Measurements from ENCODE around the gene CPVL.

CPVL gene

DNA sequence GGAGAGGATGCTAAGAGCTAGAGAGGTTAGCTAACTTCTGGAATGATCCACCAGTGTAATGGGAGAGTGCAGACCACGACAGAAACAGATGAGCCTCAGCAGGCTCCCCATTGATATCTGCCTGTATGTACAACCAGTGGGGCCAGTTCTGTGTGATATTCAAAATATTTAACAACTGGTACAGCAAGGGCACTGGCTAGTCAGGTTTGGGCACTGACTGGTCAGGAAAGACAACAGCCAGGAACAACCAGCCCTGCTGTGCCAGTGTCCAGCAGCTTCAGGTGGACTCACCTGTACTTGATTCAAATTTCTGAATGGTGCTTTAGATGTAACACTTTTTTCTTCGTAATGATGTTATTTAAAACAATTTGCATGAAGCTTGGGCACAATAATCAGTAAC, 182.3 kb downstream of the CPVL start:
- no peak for DNase-seq

DNA sequence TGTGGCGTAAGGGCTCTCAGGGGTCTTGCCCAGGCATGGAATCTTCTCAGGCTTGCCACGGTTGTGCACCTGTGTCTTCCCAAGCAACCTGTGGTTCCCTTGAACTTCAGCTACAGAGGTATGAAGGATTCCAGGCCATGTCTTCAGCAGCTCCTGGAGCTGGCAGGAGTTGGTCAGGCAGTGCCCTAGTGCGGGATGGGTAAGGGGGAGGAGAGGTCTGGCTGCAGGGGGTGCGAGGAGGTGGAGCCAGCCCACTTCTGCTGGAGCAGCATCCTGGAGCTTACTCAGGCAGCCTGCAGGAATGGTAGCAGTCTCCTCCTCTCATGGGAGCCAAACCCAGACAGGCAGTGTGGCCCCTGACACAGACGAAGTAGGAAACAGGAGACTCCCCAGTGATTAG, 184.4 kb downstream of the CPVL start:
- no peak for DNase-seq

DNA sequence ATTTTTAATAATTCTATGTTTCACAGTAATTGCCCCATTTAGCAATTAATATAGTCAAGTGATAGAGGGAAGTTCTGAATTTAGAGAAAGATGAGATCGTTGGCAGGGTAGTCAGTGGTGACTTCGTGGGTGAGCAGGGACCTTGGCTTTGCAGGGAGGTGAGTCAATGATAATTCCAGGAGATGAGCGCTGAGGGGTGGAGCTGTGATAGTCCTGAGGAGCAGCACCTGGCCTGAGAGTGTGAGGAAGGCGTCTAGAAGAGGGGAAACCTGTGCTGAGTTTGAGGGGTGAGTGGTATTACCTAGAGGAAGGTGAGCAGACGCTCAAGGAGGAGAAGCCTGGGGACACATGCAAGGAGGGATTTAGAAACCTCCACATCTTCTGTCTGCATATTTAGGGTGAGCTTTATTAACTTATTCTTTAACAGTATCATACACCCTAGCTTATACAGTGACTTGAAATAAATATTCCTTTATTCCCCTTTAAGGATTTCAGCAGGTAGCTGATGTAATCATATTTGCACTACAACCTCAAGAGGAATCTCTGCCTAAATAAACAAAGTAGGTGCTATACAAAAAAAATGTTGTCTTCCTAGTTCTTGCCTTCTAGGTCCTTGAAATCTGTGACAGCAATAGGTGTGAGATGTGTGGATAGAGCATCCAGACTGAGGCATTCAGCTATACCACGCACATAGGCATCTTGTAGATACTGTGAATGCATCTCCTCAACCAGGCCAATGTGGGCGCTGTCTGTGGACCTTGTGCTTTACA, 186.1 kb downstream of the CPVL start:
- no peak for DNase-seq

DNA sequence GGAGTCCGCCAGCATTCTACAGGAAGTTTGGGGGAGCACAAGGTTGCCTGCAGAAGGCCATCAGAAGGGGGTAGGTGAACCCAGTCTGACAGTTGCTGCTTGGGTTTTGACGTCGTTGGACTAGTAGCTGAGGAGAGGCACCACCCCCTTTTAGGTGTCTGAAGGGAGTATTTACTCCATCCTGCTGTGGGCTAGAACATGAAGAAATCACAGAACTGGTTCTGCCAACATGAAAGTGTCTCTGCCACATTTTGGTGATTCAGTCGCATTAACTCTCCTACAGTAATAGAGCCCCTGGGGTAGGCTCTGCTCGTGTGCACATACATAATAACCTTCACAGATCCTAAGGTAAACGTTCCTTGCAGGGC, 187.4 kb downstream of the CPVL start:
- DNase-seq, result no peak

DNA sequence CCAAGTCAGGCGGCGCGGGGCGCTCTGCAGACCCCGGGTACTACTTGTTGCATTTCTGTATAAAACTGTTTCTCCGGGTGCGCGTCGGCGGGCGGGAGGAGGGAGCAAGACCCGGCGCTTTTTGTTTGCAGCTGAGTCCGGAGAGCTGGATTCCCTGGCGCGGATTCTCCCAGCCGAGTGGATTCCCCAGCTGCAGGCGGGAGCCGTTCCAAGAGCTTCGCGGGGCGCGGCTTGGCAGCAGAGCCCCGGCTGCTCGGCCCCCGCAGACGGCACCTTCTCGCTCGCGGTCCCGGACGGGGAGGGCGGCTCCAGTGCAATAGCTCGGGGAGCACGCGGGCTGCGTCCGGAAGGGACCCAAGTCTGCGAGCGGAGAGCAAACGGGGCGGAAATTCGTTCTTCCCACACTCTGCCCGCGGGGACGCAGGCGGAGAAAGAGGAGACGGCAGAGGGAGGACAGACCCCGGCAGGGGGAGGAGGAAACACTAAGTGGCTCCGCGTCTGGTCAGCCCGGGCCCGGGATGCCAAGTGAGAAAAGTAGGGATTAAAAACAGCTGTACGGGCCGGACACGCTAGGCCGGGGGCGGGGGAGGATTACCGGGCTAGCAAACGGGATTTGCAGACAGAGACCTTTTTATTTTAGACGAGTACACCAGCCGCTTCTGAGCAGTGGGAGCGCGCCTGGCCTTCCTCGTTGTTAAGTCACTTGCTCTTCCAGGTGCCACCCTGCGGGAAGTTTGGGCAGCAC, 187.9 kb downstream of the CPVL start, which contains the start of gene TRIL:
TRIL (minus strand) TSS at position 96 of the 745 bp plus-strand sequence. CDS start 284 bp downstream, outside the sequence.
- DNase-seq, result peak in 1 of 2 donors; percentile 20

DNA sequence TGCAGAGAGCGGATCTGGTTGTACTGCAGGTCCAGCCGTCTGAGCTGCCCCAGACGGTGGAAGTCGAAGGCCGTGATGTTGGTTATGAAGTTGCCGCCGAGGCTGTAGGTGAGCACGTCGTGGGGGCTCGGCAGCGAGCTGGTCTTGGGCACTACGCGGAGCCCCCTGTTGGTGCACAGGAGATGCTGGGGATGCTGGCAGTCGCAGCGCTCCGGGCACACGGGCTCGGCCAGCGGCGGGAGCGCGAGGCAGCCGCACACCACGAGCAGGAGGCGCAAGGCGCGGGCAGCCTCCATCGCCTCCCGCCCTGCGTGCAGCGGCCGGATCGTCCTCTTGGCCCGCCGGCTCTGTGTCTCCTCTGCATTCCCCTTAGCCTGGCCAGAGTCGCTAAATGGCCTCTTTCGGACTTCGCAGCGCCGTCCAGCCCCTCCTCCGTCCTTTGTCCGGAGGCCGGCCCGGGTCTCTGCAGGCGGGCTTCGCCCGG, 188.5 kb downstream of the CPVL start:
- no peak for DNase-seq

DNA sequence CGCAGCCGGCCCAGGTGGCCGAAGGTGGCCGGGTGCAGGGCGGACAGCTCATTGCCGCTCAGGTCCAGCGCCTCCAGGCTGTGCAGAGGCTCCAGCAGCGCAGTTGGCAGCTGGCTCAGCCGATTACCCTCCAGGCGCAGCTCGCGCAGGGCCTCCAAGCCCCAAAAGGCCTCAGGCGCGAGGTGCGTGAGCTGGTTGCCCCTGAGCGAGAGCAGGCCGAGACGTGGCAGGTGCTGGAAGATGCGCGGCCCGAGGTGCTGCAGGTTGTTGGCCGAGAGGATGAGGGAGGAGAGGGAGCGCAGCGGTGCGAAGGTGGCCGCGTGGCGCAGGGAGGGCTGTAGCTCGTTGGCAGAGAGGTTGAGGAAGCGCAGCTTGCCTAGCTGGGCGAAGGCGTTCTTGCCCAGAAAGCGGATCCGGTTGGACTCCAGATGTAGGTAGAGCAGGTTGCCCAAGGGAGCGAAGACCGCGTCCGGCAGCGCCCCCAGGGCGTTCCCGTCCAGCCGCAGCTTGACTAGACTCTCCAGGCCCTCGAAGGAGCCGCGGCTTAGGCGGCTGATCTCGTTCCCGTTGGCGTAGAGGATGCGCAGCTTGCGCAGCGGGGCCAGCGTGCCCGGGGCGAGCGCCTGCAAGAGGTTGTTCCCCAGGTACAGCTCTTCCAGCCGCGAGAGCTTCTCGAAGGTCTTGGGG, 189.1 kb downstream of the CPVL start:
- DNase-seq, result peak; percentile 18 to 38

DNA sequence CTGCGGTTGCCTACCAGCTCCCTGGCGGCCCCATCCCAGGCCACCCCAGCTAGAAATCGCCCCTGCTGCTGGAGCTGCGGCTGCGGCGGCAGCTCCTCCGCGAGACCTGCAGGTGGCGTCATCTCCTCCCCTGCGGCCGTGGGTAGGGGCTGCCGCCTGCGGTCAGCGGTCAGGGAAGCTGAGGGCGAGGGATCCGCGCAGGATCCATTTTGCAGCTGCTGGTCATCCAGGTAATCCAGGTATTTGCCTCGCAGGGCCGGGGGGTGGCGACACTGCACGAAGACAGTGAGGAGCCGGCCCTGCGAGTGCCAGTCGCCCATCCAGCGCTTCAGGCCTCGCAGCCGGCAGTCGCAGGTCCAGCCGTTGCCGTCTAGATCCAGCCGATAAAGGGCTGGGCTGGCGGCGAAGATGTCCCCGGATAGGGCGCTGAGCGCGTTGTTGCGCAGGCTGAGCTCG, 189.7 kb downstream of the CPVL start:
- peak in 1 of 2 donors; percentile 45 for DNase-seq

DNA sequence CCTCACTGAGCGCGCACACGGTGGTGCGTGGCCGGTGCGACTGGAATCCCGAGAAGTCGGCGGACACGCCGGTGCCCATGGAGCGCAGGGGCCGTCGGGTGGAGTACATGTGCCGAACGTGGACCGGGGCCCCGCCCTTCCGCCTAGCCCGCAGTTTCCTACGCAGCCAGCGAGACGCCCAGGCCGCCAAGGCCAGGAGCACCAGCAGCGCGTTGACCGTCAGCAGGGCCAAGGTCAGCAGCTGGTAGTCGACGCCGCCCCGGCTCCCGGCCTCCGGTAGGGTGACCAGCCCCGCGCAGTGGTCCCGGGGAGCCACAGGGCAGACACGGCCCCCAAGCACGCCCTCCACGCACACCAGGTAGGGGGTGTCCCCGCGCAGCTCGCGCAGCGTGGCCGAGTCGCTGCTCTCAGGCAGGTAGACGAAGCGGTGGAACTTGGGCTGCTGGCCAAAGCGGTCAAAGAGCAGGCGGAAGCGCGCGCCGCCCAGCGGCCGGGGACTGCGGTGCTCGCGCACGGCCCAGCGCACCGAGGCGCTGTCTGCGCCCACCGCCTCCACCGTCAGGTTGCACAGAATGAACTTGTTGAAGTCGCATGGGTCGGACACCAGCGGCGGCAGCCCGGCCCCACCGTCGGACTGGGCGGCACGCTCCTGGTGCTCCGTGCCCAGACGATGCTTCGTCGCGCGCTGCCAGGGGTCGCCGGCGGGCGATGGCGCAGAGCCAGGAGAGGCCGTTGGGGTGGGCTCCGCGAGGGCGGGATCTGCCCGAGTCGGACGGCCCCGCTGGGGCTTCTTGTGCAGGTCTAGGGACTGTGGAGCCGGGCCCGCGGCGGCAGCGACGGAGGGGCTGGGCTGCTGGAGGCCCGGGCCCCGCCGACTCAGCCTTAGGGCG, 190.4 kb downstream of the CPVL start:
- DNase-seq, result peak; percentile 21 to 39

DNA sequence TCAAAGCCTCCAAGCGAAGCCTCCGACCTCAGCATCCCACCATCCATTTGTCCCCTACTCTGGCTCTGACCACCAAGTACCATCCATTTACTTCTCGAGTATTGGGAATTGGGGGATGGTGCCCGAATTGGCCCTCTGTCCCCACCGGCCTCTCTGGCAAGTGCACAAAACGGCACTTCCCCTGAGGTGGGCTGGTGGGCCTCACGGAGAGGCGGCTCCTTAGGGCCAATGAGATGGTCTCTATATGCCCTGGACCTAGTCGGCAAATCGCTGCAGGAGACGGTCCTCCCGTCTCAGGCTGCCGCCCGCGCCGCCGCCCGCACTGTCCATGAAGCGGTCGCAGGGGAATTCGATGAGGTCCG, 191.0 kb downstream of the CPVL start:
- no peak for DNase-seq

DNA sequence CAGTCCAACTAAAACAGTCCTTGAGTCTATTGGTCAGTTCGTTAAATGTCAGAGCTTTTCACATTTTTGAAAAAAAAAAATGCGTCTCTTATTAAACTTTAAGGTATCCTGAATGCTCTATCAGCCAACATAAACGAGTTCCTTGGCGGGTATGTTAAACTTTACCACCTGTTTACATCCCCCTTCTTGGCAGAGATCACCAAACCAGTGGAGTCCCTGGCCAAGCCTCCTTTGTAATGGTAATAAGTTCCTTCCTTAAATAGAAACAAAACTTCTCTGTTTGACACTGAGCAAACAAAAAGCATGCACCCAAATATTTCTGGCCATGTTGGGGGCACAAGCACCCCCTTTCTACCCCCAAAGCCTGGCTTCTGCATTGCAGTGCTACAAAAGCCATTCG, 191.4 kb downstream of the CPVL start:
- DNase-seq, result no peak

DNA sequence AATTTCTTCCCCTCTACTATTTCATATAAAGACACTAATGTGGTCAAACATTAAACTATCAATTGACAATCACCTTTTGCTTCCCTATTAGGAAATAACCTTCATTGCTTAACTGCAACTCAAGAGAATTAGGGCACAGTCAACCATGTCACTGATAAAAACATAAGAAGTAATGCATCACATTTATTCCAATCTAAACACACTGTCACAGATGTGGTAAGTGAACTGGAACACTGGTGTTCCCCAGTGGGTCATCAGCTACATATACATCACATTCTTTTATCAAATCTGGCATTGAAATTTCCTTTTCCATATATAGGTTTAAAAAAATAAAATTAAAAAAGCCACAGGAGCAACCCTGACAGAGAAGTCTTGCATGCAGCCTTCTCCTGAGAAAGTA, 191.9 kb downstream of the CPVL start:
- DNase-seq, result no peak

DNA sequence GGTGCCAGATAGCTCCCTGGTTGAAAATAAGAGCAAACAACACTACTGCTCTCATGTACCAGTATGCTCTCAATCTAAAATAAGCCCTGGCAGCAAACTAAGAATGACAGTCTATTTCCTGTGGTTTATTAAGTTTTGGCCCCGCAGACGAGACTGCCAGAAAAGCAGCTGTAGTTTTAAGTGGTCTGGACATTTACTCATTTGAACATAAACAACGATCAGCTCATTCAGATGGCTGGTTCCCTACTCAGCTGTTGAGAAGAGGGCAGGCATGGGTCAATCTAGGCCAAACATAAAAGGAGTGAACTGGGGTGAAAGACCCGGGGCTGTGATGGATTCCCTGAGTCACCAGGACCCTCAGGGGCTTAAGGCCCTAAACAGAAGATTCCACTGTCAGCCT, 192.7 kb downstream of the CPVL start:
- no peak for DNase-seq

Data from inflammatory macrophage (primary cell).